Muscle of back (tissue), 11 donors: Measurements from ENCODE around the gene AKAP6. TPM values are rescaled to one million over a fixed set of nuclear protein-coding genes. Genes with fewer than 3 reads are reported as not detected.

Experiments used
- DNase-seq, 3 donors: peaks; one replicate each; pipeline versions ENCODE4 v3.0.0 to v3.0.0-alpha.2; 2013
- polyA plus RNA-seq, 10 donors: library from polyadenylated mRNA; unstranded; fragments of 120-200 nt; gene quantifications; one replicate each; pipeline ENCODE4 v1.2.1, GENCODE V29; 2013; ENCODE audit not compliant: insufficient read length in 10 of 10

AKAP6 gene
- polyA plus RNA-seq, 10 donors: 34.4 to 90.4 (median 55.4) TPM

DNA sequence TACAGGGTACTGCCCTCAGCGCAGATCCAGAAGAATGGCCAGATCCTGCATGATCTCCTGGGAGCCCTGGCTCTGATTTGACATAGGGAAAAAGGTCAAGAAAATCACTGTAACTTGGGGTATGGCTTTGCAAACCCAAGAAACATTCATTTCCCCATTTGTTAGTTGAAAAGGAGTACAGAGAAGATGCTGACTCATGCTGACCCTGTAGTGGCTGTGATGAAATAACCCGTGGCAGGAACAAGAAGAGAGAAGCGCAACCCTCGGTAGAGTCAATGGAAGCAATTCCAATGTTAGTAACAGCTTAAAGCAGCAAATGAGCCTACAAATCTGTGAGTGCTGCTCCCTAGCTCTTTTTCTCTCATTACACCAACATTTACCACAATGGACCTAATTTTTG lies 328.0 kb downstream of the AKAP6 start:
- DNase-seq: peak in 2 of 3 donors; percentile 48 to 60

DNA sequence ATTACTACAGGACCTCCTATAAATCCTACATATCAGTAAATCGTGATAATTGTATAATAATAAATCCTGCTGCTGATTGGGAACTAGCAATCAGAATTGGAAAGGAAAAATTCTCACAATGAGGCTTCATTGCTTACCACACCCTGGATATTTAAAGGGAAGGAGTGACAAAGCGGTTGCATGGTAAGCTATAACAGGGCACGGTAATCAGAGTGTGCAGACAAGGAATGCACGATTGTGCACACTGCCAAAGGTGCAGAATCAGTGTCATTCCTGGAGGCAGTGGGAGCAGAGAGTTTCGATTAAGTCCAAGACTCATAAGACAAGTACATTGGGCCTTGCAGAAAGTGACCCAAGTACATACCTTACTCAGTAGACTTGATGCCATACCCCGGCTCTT lies 332.1 kb downstream of the AKAP6 start:
- DNase-seq: no peak

DNA sequence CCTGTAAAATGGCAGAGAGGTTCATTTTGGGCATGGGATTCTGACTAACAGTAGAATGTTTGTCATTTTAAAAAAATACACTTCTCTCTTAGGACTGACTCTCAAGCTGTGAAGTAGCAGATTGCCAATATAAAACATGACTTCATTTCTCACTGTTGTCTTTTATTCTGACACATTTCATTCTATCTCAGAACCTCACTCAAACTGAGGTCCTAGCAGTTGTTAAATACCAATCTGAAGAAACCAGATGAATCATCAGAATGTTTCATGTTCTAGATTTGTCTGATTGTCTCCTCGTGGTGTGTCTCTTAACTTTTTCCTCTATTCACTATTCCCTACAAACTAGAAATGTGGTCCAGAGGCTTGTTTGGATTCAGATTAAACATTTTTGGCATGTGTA lies 333.1 kb downstream of the AKAP6 start:
- peak in 1 of 3 donors; percentile 37 for DNase-seq

DNA sequence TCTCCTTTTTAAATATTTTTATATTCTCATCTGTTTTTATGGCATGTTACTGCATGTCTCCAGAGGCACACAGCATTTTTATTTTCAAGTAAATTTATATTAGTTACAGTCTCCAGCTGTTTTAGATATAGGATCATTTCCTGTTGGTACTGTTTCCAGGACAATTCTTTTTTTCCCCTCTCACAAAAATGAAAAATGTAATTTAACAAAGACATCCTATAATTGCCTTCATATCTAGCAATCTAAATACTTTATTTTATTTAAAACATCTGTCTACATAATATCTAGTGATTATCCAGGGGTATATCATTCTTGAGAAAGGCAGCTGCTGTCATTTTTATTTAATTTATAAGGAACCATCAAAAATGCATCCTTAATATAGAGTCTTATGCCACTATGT lies 337.2 kb downstream of the AKAP6 start:
- DNase-seq: peak; percentile 41 to 84 (median 67)

DNA sequence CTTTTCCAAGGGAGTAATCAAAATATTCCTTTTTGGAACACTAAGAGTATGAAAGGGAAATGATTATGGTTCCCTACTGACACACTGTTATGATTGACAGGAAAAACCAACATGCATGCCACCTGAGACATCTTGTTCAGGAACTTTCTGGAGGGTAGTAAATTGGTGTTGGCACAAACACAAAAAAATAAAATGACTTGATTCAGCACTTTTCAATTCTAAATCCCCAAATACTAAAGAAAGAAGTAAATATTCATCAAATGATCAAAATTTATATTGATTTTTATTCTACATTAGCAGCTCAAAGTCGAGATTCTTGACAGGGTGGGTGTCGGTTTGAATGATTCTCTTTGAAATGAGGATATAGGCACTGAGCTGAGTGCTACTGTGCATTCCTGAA lies 338.2 kb downstream of the AKAP6 start:
- no peak for DNase-seq

DNA sequence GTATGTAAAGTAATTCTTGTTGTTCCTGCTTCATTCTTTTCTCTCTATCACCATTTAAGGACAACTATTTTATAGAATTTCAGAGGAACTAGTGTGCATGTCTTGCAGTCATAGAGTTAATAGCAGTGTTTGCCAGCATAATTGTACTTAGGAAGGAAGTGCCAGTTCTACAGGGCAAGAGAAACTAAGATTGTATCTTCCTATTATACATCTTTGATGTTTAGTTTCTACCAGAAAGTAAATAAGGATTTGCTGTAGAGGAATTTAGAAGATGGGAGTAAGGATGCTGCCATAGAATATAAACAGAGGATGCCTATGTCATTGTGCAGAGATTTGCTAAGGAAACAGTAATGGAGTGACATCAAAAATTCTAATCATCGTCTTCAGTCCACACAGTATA lies 338.7 kb downstream of the AKAP6 start:
- DNase-seq: no peak

DNA sequence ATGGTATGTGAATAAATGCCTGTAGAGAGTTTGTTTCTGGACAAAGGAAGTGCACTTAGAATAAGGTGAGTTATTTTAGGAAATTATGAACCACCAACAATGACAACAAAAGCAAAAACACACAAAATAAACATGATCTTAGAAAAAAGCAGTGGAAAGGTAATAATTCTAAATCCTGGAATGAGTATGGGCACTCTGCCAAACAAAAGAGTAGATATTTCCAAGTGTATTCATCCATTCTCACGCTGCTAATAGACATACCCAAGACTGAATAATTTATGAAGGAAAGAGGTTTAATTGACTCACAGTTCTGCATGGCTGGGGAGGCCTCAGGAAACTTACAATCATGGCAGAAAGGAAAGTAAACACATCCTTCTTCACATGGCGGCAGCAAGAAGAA lies 340.3 kb downstream of the AKAP6 start:
- DNase-seq: peak in 1 of 3 donors; percentile 54

DNA sequence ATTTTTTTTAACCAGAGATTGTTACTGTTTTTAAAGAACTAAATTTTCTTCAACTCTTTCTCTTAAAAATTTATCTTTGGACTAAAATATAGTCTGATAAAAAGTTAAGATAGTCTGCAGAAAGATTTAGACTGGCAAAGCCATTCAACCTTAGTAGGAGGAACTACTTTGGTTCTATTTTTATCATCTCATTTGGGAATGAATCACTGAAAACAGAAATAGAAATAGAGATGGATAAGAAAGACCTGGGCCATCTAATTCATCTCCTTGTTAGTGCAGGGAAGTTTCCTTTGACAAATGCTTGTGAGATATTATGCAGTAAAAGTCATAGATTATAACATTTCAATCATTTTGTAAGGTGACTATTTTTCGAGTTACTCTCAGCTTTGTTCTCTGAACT lies 346.3 kb downstream of the AKAP6 start:
- DNase-seq: no peak

DNA sequence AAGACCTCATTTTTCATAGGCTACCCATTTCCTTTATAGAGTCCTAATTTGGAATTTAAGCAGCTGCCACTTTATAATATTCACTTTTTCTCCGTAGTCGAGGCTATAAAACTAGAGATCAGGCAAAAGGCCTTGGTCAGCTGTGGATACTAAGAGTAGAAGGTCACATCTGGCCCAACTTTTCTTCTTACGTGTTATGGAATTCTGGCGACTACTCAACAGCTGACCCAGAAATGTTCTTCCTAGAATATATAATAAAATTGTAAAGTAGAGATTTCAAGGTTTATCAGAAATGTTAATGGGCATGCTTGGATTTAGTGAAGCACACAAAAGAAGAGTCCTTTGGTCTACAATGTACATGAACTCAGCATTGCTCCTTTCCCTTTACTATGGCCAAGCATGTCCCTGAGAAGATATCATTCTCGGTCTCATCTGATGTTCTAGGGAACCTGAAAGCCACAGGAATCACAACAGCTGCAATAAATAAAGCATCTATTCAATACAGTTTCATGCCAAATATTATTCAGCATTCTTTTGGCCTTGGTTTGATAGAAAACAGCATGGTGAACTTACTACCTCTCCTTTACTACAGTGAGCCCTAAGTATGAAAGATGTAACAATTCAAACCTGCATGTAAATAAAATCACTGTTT lies 348.2 kb downstream of the AKAP6 start:
- peak in 1 of 3 donors; percentile 53 for DNase-seq

DNA sequence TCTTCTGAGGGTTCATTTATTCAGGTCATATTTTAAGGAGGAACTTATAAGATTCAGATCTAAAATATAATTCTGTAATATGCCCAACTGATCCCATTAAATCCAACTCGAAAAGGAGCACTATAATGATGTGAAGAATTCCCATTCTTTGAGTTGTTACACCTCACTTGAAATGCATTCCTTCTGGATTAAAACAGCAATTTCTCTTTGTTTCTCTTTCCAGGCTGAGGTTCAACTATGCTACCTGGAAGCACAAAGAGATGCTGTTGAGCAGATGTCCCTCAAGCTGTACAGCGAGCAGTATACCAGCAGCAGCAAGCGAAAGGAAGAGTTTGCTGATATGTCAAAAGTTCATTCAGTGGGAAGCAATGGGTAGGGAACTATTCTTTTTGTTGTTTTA lies 349.0 kb downstream of the AKAP6 start:
- DNase-seq: no peak

DNA sequence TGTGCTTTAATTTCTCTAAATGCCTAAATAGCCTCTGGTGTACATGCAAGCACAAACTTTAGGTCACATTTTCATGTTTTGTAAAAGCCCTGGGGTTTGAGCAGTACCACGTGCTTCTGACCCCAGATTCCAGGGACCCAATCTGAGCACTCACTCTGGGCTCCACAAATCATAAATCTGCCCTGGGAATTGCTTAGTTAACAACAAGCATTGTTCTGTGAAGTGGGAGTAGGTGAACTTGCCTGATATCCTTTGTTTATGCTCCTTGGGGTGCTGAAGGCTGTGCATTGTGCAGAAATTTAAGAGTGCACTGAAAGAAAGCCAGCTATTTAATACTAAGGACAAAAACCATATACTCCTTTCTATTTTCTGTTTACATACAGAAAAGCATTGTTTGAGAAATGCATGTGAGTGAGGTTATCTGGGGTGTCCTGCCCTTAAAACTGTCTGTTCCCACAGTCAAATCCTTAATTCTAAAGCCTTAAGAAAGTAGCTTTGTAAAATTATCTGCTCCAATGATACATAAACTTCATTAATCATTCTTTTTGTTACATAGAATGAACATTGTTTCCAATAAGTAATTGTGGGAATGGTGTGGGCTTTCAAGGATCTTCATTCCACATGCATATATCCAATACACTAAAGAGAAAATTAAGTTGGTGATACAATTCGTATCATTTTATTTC lies 351.0 kb downstream of the AKAP6 start:
- no peak for DNase-seq

DNA sequence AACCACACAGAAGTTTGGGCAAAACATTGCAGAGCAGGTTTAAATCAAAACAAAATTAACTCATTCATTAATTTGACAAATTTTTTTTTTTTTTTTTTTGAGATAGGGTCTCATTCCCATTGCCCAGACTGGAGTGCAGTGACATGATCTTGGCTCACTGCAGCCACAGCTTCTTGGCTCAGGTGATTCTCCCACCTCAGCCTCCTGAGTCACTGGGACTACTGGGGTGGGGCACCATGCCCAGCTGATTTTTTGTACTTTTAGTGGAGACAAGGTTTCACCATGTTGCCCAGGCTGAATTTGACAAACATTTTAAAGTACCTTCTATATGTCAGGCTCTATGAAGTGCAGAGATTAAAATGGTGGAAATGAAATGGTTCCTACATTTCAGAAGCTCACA lies 352.5 kb downstream of the AKAP6 start:
- no peak for DNase-seq

DNA sequence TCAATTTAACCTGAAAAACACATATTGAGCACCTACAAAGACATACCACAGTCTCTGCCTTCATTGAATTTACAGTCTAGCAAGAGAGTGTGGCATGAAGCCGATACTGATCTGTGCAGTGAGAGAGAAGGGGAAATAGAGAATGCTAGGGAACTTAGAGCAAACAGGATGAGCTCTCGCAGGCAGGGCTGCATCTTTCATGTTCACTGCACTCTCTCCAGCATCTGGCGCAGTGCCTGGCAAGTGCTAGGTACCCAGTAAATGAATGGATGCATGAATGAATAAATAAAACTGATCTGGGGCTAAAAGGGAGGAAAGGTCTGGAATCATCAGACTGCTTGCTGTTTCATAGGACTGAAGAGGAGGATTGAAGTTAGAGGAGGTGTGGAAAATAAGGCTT lies 353.1 kb downstream of the AKAP6 start:
- no peak for DNase-seq

DNA sequence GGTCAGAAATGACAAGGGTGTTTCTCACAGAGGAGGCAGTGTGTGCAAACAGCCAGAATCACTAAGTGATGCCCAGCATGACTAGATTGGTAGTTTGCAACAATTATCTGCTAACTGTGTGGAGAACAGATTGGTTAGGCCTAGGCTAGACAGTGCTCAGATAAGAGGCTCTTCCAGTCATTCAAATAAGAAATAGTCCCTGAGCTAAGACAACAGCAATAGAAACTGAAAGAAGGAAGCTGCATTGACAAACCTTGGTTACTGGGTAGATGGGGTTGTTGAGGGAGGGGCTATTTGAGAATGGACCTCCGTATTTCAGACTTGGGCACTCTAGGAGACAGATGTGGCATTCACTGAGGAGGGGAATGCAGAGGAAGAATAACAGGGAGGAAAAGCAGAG lies 354.6 kb downstream of the AKAP6 start:
- no peak for DNase-seq

DNA sequence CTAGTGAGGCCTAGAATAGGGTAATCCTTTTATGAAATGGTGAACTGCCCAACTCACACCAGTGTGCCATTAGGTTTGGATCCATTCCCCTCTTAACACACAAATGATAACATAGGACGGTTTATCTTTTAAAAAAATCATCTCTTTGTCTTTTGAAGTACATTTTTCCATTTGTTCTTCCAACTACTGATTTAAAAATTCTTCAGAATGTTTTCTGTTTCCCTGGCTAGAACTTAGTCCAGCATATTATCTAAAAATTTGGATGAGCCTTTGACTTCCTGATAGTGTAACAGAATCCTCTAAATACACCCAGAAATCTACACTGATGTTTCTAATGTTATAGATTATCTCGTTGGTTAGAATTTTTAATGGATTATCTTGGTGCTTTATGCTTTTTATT lies 359.8 kb downstream of the AKAP6 start:
- DNase-seq: no peak

DNA sequence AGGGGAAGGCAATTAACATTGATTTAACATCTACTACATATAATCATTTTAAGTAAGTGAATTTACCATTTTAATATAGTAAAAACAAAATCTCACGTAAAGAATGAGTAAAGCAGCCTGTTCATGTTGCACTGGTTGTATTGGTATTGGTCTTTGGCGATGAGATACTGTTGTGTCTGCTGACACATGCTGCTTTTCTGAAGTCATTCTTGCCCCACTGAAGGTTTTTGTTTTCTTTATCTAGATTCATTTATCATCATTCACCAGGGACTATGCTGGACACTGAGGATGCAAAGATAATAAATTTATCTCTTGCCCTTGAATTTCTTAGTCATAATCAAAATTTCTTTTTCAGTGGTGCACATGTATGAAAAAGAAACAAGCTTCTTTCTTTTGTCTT lies 363.3 kb downstream of the AKAP6 start:
- no peak for DNase-seq

DNA sequence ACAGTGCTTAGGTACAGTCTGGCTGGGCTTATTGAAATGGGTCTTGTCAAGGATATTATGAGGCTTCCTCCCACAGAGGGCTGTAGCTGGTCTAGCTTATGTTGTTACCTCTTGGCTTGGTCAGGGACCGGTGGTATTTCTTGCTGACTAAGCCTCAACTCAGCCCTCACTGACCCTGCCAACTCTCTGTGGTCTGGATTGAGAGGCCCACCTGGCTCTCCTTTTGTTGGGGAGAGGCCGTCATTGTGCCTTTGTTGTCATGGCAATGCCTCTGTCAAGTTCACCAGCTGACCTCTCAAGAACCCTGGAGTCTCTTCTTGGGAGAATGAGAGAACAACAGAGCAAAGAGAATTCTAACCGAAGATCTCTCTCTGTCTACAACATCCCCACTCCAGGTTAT lies 364.0 kb downstream of the AKAP6 start:
- DNase-seq: no peak

DNA sequence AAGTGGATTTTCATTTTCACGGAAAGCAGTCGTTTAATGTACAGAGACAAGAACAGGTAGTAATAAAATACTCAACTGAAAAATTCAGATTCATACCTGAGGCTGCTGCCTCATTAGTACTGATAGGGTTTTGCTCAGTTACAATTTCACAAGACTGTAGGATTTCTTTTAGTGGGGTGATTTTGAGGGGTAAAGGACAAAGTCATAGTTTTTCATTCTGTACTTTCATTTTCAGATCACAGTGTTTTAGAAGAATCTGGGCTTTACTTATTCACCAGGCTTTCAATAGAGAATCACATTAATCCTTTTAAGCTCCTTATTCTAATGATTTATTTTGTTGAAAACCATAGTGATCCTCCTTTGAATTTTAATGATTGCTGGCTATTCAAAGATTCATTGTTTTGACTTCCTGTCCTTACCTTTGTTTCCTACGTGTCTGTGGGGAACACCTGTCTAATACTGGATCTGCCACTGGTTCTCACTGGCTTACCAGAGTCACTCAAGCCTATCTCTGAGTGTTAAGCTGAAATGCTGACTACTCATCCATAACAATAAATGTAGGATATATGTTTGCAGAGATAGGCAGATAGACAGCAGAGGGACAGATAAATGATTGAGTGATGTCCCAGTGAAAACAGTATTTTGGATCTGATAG lies 365.8 kb downstream of the AKAP6 start:
- no peak for DNase-seq

DNA sequence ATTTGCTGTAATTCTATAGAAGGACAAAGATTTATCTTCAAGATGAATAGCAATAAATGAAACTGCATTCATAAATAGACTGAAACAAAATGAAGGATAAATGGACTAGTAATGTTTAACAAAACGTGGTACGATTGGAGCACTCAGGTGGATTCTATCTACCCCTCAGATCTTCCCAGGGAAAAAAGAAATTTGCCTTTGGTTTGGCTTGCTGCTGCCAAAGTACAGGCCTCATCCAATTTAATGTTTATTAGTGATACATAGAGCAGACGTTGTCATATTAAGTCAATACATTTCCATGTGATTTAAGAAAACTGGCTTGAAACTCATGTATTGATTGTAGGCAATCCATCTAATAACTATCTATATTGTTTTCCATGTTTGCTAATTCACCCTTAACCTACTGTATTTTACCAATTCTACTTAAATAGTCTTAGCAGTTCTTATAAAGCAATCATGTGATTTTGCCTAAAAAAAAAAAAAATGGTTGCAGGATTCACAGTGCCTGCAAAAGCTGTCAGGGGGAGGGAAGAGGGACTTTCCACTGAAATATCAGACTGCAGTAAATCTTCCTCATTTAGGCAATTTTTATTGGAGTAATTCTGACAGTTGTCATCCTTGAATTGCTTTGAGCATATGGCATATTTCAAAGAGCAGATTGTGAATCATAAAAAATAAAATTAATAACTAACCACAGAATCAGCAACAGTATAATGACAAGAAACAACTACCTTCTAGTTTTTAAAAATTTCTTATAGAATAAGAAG lies 367.4 kb downstream of the AKAP6 start:
- DNase-seq: no peak

DNA sequence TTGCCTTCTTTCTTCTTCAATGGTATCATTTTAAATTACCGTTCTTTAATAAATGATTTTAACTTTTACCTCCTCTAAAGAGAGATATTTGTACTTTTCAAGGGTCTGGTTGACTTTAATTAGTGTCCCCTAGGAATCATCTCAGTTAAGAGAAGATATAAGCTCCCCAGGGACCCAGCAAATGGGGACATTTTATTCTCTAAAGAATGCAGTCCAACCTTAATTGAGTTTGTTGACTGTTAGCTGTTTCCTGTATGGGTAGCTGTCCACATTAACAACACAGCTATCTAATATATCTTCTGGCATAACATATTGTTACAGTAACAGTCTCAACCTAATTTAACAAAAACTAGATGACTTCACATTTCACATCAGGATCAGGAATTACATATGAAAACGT lies 368.0 kb downstream of the AKAP6 start:
- no peak for DNase-seq

DNA sequence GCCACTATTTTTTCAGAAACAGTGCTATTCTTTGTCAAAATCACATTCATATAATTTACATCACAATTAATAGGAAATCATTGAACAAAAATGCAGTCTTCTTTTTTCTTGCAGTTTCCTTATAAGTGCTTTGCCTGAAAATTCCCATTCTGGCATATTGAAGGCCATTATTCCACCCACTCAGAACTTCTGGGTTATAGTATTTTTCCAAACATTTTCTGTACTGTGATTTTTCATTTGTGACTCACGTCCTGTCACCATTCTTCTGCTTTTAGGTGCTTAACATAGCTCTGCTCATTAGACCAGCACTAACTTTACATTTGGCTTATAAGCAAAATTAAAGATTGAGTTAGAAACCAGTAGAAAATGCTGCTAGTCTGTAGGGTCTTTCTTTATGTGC lies 368.6 kb downstream of the AKAP6 start:
- DNase-seq: peak in 1 of 3 donors; percentile 34

DNA sequence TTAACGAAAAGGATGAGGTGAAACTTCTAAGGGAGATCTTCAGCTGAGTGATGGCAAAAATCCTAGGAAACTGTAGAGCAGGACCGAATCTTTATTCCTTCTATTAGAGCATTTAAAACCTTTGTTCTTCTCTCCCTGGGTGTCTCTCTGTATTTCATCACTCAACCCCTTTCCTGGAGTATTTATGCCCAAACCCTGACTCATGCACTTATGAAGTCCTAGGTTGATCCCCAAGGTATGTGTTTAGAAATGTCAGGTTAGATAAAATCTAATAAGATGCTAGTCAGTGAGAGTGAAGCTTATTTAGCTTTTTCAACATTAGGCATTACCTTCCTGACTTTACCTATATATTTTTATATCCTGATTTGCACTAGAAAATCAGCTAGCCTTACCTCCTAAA lies 369.7 kb downstream of the AKAP6 start:
- DNase-seq: no peak

DNA sequence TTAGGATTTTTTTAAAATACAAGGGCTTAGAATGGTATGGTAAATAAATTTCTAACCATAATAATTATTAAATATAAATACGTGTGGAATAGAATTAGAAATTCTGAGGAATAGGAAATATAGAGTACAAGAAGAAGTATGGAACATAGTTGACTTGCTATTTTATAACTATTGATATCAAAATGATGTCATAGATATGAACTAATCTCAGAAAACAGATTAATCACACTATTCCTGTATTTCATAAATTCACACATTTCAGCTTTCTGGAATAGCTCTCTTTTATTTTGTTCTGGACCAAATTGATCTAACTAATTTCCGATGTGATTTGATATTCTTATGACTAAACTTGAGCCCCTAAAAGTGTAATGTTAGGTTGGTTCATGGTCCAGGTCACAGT lies 372.4 kb downstream of the AKAP6 start:
- no peak for DNase-seq
